IPS-15b (cell line): ENCODE results near the gene KCTD21.

ENCODE experiments used
- H3K27me3 ChIP-seq: one replicate; pipeline ENCODE4 v1.6.1; 2013; ENCODE audit warnings: low read length; ENCODE audit not compliant: control insufficient read depth, insufficient read depth
- H3K36me3 ChIP-seq: one replicate; pipeline ENCODE4 v1.6.1; 2013; ENCODE audit warnings: low read length; ENCODE audit not compliant: control insufficient read depth, insufficient read depth
- H3K4me1 ChIP-seq: one replicate; pipeline ENCODE4 v1.6.1; 2013; ENCODE audit warnings: mild to moderate bottlenecking, low read length; ENCODE audit not compliant: control insufficient read depth, insufficient read depth
- H3K4me3 ChIP-seq: one replicate; pipeline ENCODE4 v1.5.1; 2013; ENCODE audit warnings: low read depth, low read length
- H3K9ac ChIP-seq: one replicate; pipeline ENCODE4 v1.6.1; 2013; ENCODE audit warnings: low read depth, mild to moderate bottlenecking, low read length
- H3K9me3 ChIP-seq: one replicate; pipeline ENCODE4 v1.6.1; 2013; ENCODE audit warnings: mild to moderate bottlenecking, low read length; ENCODE audit not compliant: control insufficient read depth, insufficient read depth

The KCTD21 gene

GRCh38 chr11:78161962-78162371 lies 26.5 kb downstream of the KCTD21 start:
- Histone ChIP-seq H3K4me1 (no peaks in the 10 kb centered on the region), H3K27me3 (no peaks in the 10 kb centered on the region), H3K4me3 (no peak overlapping the region), H3K9me3 (no peaks in the 10 kb centered on the region), H3K9ac (no peak overlapping the region), H3K36me3 (no peaks in the 10 kb centered on the region)

GRCh38 chr11:78161346-78161745 lies 27.1 kb downstream of the KCTD21 start:
- Histone ChIP-seq H3K9ac (no peak overlapping the region), H3K9me3 (no peaks in the 10 kb centered on the region), H3K4me3 (no peak overlapping the region), H3K4me1 (no peaks in the 10 kb centered on the region), H3K27me3 (no peaks in the 10 kb centered on the region), H3K36me3 (no peaks in the 10 kb centered on the region)

- Histone ChIP-seq H3K9ac (no peak overlapping the region), H3K9me3 (no peaks in the 10 kb centered on the region), H3K36me3 (no peaks in the 10 kb centered on the region), H3K27me3 (no peaks in the 10 kb centered on the region), H3K4me3 (no peak overlapping the region), H3K4me1 (no peaks in the 10 kb centered on the region)
These were observed 27.9 kb downstream of the KCTD21 start for GRCh38 chr11:78160557-78160956.

- no peak overlapping the region for H3K4me3 ChIP-seq
- H3K9ac ChIP-seq, result no peak overlapping the region
- no peaks in the 10 kb centered on the region for H3K4me1 ChIP-seq
- H3K9me3 ChIP-seq, result no peaks in the 10 kb centered on the region
- H3K36me3 ChIP-seq, result no peaks in the 10 kb centered on the region
- H3K27me3 ChIP-seq, result no peaks in the 10 kb centered on the region
These were observed 29.3 kb downstream of the KCTD21 start for GRCh38 chr11:78158987-78159652.

DNA sequence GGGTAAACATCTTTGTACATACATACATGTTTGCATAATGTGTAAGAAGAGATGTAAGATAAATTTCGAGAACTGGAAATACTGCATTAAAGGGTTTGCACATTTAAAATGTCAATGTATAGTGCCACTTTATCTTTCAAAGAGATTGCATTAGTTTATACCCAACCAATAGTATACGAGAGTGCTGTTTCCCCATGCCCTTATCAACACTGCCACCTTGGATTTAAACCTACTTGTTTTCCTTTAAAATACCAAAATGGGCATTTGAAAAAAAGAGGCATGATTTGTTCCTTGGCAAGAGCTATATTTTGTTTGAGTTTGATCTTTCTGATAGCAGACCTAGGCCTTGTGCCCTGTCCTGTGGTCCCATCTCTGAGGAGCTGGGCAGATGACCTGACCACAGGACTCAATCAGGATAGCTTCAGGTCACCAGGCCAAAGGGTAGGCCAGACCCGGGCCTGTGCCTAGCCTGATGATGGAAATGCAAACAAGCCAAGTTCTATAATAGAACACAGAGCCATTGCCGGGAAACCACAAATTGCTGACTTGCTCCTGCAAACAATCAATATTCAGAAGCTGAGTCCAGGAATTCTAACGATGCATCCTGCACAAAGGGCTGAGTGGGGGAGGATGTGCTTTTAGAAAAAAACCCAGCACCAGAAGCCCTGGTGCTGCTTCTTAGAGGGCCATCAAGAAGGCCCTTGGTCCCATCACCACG lies 32.1 kb downstream of the KCTD21 start:
- H3K36me3 ChIP-seq, result no peaks in the 10 kb centered on the region
- H3K4me1 ChIP-seq, result no peaks in the 10 kb centered on the region
- no peak overlapping the region for H3K9ac ChIP-seq
- no peaks in the 10 kb centered on the region for H3K27me3 ChIP-seq
- H3K9me3 ChIP-seq, result no peaks in the 10 kb centered on the region
- no peak overlapping the region for H3K4me3 ChIP-seq

DNA sequence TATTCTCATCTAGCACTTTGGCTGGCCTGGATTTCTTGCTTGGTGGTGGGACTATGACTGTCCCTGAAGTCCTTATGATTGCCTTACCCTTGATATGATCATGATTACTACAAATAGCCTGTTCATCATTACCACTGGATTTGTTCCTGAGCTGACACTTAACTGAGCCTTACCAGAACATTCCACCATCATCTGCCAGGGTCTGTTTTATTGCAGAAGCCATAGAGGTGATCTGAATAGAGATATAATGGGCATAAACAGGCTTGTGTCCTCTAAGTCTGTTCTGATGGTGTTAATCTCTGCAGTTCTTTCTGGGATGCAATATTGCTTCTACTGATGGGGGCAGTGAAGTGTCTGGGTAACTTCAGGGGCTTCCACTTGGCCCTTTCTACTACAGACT lies 36.6 kb downstream of the KCTD21 start:
- no peaks in the 10 kb centered on the region for H3K9me3 ChIP-seq
- no peak overlapping the region for H3K4me3 ChIP-seq
- no peaks in the 10 kb centered on the region for H3K27me3 ChIP-seq
- no peak overlapping the region for H3K9ac ChIP-seq
- H3K4me1 ChIP-seq, result no peaks in the 10 kb centered on the region
- H3K36me3 ChIP-seq, result no peaks in the 10 kb centered on the region

DNA sequence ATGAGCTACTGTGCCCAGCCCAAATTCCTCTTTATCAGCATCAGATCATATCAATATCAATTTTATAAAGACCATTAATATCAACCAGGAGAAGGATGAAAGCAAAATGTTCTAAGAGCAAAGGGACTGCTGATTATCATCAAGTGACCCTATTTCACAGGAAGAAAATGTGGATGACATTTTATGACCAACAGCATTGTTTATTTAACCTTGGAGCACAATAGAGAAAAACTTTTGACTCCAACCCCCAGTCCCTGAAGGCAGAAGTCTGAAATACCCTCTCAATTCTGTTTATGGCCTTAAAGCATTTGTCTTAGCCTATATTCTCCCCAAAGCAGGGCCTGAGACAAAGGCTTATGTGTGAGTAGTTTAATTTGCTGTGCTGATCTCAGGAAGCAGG lies 37.7 kb downstream of the KCTD21 start:
- Histone ChIP-seq H3K4me1 (no peaks in the 10 kb centered on the region), H3K27me3 (no peaks in the 10 kb centered on the region), H3K9ac (no peak overlapping the region), H3K4me3 (no peak overlapping the region), H3K9me3 (no peaks in the 10 kb centered on the region), H3K36me3 (no peaks in the 10 kb centered on the region)

DNA sequence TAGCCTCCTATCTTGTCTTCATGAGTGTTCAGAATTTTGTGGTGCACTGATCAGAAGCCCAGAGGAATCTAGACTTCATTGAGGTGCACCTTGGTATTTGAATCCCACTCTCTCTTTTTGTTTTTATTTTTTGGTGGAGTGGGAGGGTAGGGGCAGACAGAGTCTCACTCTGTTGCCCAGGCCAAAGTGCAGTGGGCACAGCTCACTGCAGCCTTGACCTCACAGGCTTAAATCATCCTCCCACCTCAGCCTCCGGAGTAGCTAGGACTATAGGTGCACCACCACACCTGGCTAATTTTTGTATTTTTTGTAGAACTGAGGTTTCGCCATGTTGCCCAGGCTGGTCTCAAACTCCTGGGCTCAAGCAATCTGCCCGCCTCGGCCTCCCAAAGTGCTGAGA lies 38.1 kb downstream of the KCTD21 start:
- Histone ChIP-seq H3K9ac (no peak overlapping the region), H3K36me3 (no peaks in the 10 kb centered on the region), H3K4me1 (no peaks in the 10 kb centered on the region), H3K9me3 (no peaks in the 10 kb centered on the region), H3K4me3 (no peak overlapping the region), H3K27me3 (no peaks in the 10 kb centered on the region)

GRCh38 chr11:78149646-78150045 lies 38.8 kb downstream of the KCTD21 start:
- H3K9me3 ChIP-seq, result no peaks in the 10 kb centered on the region
- H3K4me3 ChIP-seq, result no peak overlapping the region
- H3K36me3 ChIP-seq, result no peaks in the 10 kb centered on the region
- H3K9ac ChIP-seq, result no peak overlapping the region
- H3K4me1 ChIP-seq, result no peaks in the 10 kb centered on the region
- H3K27me3 ChIP-seq, result no peaks in the 10 kb centered on the region

DNA sequence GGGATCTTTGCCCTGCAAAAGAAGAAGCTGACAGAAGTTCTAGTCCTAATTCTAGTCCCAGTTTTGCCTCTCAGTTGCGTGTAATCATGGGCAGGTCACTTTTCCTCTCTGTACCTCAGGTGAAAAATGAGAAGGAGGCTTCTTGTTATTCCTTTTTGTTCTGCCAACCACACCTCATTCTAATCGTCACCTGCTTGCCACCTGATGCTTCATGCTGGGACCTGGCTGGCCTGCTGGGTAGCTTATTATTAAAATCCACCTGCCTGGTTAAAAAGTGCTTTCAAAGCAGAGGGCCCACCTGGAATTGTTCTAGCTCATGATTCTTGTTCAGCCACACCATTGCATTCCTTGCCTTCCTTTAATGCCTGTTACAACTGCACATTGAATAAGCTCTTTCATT lies 40.6 kb downstream of the KCTD21 start:
- H3K27me3 ChIP-seq, result no peaks in the 10 kb centered on the region
- H3K9me3 ChIP-seq, result no peaks in the 10 kb centered on the region
- no peaks in the 10 kb centered on the region for H3K4me1 ChIP-seq
- H3K4me3 ChIP-seq, result no peak overlapping the region
- no peaks in the 10 kb centered on the region for H3K36me3 ChIP-seq
- H3K9ac ChIP-seq, result no peak overlapping the region

- no peaks in the 10 kb centered on the region for H3K9me3 ChIP-seq
- peaks cover 4% of the 10 kb centered on the region for H3K36me3 ChIP-seq
- H3K9ac ChIP-seq, result no peak overlapping the region
- H3K4me3 ChIP-seq, result no peak overlapping the region
- no peaks in the 10 kb centered on the region for H3K4me1 ChIP-seq
- no peaks in the 10 kb centered on the region for H3K27me3 ChIP-seq
These were observed 42.9 kb downstream of the KCTD21 start for GRCh38 chr11:78145511-78146025.

DNA sequence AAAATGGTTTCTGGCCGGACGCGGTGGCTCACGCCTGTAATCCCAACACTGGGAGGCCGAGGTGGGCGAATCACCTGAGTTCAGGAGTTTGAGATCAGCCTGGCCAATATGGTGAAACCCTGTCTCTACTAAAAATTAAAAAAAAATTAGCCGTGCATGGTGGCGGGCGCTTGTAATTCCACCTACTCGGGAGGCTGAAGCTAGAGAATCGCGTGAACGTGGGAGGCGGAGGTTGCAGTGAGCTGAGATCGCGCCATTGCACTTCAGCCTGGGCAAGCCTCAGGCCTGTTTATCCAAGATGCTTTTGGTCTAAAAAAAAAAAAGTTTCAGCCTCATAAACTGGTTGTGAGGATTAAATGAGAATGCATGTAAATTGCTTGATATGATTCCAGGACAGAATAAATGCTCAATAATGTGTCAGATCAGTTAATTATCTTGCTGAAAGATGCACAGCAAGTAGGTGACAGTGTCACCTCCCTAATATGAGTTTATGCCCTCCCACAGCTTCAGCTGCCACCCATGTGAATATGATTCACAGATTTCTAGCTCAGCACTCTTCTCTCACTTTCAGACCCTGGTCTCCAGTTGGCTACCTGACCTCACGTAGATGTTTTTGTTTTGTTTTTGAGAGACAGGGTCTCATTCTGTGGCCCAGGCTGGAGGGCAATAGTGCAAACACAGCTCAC lies 47.9 kb downstream of the KCTD21 start:
- peak overlapping the region; percentile 96 for H3K9ac ChIP-seq

More for the DNA sequence above, 47.9 kb downstream of the KCTD21 start:
- H3K27me3 ChIP-seq, result no peaks in the 10 kb centered on the region
- no peaks in the 10 kb centered on the region for H3K9me3 ChIP-seq
- H3K4me3 ChIP-seq, result peak overlapping the region; percentile 99
- peaks cover 9% of the 10 kb centered on the region for H3K36me3 ChIP-seq
- no peaks in the 10 kb centered on the region for H3K4me1 ChIP-seq
